ENCODE results near the gene IGF2BP2. TPM values are rescaled to one million over a fixed set of nuclear protein-coding genes. Genes with fewer than 3 reads are reported as not detected.

Gene IGF2BP2
- total RNA-seq, 1 donor from 2014 or later, result 48.5 TPM

DNA sequence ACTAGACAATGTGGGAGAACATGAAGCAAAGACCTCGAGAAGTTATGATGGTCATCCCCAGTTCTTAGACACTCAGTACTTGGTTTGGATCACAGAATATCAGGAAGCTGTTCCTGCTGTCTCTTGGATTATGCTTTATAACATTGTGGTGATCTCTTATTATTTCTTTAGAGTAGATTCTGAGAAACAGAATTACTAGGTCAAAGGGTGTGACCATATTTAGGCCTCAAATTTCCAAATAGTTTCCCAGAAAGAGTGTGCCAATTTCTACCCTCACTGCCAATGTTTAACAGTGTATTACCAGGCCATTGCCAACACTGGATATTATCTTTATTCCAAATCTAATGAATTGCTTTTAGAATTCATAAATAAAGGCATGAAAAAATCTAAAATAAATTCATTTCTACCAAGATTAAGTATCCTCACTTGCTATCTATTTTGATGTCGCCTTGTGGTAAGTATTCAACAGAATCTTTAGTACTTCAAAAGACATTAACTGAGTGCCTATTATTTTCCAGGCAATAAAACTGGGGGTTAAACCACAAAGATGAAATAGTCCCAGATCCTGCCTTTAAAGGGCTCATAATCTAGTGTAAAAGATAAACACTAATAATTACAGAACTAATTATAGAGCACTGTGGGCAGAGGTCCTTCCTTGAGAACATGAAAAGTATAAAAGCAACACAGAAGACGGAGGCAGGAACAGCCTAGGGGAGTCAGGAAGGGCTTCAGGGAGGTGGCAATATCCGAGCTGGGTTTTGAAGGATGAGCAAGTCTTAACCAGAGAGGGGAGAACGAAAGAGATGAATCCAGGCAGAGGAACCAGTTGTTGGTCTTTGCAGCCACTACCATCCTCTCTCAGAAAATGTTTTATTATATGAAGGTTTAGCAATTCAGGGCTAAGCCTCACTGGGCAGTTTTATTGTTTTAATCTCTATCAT lies 86.8 kb downstream of the IGF2BP2 start:
- DNase-seq (ENCODE audit: low read depth), result no peak

DNA sequence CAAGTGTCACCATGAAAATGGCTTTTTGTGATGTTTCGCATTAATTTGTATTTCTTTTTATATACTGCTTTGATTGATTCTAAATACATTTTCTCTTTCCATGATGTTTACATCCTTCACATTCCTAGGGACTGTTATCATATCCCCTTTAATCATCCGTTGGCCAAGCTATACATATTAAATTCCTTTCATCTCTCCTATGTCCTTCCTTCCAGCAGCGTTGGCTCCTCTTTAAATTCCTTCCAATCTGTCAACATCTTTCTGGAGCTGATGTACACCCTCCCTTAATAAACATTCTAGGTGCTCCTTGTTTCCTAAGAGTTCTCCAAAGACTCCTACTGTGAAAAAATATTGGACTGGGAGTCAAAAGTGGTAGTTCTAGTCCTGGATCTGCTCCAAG lies 87.8 kb downstream of the IGF2BP2 start:
- no peak for DNase-seq (ENCODE audit: low read depth)

DNA sequence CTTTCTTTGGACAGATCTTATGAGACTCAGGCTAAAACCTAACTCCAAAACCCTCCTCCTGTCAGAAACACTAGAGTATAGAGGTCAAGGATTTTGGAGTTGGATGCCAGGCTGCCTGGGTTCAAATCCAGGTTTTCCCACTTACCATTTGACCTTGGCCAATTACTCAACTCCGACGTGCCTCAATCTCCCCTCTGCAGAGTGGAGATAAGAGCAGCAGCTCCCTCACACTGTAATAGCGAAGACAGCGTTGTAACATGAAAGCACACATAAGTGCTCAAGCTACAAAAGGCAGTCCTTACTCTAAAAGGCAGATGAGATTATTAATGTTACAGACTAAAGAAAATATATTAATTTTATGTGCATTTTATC lies 90.1 kb downstream of the IGF2BP2 start:
- DNase-seq (ENCODE audit: low read depth), result no peak

DNA sequence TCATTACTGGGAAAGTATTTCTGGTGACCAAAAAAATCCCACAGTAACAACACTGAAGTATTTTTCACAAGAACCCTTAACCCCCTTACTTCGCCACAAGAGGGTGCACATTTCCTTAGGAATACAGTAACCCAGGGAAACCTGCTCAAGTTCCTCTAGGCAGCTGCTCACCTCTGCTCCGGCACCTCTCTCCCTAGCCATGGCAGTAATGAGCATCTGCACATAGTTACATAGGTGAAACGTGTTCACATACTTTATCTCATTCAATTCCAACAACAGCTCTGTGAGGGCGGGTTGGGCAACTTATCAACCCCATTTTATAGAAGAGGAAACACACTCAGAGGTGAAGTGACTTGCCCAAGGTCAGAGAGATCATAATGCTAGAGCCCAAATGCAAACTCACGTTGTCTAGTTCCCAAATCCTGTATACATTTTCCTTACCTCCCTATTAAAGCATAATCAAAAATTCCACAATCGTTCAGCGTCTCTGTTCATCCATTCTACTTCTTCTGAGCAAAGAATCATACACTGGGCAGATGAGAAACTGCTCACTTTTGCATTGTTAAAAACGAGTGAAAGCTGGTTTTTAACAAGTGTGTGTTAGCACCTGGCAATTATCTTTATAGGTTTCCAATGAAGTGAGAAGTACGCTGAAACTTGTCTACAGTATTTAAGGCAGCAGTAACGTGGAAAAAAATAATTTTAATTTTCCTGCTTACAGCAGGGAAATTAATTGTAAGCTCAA lies 90.7 kb downstream of the IGF2BP2 start:
- peak; percentile 74 for DNase-seq (ENCODE audit: low read depth)

DNA sequence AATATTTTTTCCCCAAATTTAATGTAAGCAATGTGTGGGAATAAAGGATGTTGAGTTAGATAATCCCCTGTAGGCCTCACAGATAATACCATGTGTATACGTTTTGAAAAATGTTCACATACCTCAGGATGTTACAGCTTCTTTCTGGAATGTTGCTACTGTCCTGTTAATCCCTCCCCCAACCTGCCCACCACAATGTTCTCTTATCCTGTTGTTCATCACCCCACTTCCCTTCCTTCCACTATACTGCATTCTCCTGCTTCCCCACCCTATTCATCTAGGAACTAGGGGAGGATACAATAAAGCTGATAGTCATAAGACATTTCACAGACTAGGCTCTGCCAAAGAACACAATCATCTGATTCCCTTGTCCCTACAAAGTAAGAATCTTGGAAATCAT lies 92.1 kb downstream of the IGF2BP2 start:
- no peak for DNase-seq (ENCODE audit: low read depth)

DNA sequence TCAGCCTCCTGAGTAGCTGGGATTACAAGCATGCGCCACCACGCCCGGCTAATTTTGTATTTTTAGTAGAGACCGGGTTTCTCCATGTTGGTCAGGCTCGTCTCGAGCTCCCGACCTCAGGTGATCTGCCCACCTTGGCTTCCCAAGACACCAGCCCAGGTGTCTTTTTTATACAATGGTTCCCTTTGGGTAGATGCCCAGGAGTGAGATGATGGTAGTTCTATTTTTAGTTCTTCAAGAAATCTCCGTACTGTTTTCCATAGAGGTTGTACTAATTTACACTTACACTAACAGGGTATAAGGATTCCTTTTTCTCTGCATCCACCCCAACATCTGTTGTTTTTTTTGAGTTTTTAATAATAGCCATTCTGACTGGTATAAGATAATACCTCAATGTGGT lies 94.3 kb downstream of the IGF2BP2 start:
- DNase-seq (ENCODE audit: low read depth), result no peak

DNA sequence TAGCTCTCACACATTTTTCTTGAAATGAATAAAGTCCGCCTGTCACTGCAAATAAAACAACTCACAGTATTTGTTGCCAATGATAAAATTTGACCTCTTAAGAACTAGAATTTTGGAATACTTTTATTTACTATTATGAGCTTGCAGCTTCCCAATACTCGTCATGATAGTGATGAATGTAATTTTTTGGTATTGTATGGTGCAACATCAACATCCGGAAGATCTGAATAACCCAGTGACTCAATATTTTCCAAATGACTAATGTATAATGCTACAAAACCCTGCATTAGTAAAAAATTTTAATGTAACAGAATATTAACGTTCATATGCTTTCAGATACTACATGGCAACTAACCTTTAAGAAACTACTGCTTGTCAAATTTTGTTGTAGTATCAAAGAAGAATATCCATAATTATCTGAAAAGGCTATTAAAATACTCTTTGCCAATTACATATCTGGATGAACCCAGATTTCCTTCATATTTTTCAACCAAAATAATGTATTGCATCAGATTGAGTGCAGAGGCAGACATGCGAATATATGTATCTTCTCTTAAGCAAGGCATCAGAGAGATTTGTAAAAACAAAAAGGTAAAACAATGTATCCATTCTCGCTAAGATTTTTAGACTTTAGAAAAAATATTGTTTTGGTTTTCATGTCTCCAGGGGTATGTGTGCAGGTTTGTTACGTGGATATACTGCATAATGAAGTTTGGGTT lies 95.3 kb downstream of the IGF2BP2 start:
- no peak for DNase-seq (ENCODE audit: low read depth)

DNA sequence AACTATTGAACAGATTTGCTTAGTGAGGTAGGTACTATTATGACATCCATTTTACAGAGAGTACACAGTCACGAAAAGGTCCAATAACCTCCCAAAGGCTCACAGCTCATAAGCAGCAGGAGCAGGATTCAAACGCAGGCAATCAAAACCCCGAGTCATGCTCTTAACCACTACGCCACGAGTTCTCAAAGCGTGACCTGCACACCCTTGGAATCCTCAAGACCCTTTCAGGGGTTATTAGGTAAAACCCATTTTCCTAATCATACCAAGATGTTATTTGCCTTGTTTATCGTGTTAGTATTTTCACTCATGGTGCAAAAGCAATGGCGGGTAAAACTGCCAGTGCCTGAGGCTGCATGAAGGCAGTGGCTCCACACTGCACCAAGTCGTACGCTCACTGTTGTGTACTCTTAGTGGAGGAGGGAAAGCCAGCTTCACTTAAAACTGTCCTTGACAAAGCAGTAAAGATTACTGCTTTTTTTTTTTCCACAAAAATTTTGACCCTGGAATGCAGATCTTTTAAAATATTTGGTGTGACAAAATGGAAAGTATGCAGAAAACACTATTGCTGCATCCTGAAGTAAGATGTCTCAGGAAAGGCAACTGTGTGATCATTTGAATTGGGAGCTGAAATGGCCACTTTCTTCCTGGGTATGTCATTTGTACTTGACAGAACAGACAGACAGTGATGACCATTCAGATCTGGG lies 96.1 kb downstream of the IGF2BP2 start:
- DNase-seq (ENCODE audit: low read depth), result no peak

DNA sequence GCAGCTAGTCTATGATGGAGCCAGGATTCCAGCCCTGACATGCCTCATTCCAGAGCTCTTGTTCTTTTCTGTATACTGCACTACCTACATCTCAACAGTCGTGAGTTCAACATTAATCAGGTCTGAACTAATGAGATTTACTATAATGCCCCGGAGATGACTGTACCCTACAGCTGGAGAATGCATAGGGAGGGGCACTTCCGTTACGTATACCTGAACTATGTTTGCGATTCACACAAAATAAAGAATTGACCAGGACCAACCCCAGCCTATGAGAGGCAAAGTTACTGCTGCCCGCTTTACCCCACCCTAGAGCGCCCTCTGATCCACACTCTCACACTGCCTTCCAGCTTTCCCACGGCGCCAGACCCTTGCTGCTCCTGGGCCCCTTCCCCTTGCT lies 97.0 kb downstream of the IGF2BP2 start:
- no peak for DNase-seq (ENCODE audit: low read depth)

DNA sequence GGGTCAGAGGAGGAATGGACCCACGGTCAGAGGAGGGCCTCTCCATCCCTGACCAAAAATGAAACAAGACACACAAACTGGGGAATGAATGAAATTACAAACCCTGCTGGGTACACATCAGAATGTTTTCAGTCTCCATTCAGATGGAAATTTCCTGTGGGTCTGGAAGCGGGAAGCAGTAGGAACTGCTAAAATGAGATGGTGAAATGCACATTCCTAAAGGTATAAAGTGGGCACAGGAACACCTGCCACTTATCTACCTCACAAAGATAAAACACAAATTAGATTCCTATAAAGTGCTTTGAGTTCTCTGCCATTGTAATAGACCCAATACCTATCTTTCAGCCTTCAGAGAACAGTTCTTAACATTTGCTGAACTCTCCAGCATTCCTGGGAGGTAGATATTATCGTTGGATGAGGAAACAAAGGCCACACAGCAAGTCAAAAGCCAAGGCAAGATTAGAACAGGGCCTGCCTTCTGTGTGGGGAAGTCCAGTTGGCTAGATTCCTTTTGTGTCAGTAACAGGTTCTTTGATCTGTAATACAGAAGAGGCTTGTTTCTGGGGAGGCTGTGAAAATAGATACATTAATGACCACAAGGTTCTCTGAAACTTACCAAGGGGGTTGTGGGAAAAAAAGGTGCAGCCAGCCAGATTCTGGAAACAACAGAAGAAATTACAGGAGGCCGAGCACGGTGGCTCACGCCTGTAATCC lies 98.4 kb downstream of the IGF2BP2 start:
- DNase-seq (ENCODE audit: low read depth), result no peak

DNA sequence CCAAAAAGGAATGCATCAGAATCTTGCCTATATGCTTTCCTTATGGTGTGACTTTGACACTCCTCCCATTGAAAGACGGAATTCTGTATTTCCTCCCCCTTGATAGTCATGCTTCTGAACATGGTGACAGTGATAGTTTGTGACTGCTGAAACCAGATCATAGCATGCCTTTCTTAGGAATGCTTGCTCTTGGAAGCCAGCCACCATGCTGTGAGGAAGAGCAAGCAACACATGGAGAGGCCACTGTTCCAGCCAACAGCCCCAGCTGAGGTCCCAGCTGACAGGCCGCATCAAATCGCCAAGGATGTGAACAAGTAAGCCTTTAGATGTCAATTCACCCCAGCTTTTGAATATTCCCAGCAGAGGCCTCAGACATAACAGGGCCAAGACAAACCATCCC lies 100.1 kb downstream of the IGF2BP2 start:
- DNase-seq (ENCODE audit: low read depth), result peak; percentile 90

DNA sequence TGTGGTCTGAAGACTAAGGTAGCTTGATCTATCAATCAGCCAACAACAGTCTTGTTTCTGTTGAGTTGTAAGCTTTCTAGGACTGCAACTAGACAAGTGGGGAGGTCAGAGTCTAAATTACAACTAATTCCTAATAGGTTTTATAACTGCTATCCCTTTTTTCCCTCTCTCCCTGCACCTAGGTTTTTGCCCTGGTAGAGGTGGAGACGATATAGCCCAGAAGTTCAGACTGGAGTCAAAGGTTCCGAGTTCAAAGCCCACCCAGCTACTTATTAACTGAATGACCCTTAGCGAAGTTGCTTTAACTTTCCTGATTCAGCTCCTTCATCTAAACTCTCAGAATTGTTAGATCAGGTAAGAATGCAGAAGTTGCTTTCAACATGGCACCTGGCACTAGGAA lies 100.6 kb downstream of the IGF2BP2 start:
- DNase-seq (ENCODE audit: low read depth), result no peak

DNA sequence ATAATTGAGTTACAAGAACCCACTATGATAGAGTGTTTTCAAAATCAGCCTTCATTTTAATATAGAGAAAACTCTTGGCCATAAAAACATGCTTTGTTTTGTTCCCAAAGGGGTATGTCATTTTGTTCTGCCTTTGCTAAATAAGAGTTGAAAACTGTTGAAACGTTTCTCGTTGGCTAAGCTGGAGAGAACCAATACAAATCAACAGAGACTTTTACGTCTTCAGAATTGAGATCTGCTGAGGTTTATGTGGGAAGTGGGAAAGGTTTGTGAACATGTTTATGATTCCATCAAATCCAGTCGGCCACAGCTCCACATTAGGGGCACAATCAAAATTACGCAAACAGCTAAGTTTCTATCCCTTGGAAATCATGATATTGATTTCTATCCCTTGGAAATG lies 102.0 kb downstream of the IGF2BP2 start:
- no peak for DNase-seq (ENCODE audit: low read depth)

DNA sequence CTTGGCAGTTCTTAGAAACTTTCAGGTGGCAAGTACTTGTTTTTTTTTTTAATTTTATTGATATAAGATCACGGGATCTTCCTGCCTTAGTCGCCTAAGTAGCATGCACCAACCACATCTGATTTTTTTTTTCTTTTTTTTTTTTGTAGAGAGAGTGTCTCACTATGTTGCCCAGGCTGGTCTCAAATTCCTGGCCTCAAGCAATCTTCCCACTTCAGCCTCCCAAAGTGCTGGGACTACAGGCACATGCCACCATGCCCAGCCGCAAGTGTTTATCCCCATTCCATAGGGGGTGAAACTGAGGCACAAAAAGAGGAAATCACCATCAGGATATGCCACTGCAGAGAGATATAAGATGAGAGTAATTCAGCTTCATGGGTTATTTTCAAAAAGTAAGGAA lies 102.9 kb downstream of the IGF2BP2 start:
- no peak for DNase-seq (ENCODE audit: low read depth)

DNA sequence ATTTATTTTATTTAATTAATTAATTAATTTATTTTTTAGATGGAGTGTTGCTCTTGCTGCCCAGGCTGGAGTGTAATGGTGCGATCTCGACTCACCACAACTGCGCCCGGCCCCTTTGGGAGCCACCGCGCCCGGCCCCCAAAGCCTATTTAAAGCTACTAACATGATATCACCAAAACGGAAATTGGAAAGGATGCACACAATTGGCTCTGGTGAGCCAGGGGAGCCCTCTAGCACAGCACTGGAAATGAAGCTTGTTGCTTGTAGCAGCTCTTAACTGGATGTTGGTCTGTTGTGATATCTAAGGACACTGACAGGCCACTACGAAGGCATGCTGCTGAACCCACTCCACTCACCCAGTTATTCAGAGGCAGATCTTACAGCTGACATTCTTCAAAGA lies 104.5 kb downstream of the IGF2BP2 start:
- DNase-seq (ENCODE audit: low read depth), result no peak

DNA sequence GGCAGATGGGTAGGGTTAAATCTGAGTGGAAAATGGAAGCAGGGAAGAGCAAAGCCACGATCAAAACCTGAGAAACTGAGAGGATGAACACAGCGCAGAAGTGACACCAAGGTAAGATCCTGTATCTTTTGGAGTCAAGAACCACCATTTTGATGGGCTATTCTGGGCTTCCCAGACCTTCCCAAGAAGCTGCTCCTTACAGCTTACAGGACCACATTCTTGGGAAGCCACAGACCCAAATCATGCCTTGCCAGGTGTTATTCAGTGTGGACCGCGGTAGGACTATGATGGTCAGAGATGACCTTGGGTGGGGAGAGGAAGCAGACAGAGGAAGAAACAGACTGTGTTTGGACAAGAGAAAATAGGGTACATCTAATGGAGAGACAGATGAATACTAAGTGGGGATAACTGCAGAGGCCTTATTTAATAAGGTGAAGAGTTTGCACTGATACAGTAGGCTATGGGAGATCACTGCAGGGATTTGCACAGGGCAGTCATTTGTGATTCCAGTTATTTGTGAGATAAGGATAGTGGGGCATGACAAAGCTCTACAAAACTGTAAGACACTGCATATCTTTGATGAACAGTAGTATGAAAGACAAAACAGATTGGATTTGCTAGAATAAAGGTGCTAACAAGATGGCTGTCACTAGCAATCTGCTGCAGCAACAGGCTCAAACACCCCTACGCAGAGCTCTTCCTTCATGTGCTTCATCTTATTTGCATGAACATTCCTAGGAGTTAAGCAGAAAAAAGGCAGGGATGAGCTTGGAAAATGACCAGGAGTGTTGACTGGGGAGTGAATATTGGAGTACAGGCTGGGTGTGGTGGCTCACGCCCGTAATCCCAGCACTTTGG lies 105.9 kb downstream of the IGF2BP2 start:
- no peak for DNase-seq (ENCODE audit: low read depth)

DNA sequence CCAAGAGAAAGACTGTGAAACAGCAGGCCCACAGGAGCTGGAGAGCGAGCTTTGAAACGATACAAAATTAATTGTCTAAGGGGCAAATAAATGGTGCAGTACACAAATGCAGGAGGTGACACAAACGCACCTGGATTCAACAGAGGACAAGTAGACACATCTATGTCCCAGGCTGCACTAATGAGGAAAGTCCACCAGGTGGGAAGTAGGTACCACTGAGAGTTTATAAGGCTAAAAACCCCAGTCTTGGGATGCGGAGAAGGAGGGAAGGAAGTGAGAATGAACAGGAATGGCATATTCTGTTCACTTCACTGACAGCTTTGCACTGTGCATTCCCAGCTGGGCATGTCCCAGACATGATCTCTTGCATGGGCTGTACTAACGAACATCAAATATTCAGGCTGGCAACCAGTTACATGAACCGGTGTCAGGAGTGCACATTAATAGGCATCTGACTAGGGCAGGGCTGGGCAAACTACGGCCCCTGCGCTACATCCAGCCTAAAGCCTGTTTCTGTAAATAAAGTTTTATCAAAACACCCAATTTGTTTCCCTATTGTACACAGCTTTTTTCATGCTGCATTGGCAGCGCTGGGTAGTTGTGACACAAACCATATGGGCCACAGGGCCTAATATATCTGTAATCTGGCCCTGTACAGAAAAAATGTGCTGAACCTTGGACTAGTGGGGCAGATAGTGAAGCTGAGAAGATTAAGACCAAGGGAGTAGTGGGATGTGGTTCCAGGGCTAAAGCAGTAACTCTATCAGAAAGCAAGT lies 107.0 kb downstream of the IGF2BP2 start:
- DNase-seq (ENCODE audit: low read depth), result peak; percentile 41

DNA sequence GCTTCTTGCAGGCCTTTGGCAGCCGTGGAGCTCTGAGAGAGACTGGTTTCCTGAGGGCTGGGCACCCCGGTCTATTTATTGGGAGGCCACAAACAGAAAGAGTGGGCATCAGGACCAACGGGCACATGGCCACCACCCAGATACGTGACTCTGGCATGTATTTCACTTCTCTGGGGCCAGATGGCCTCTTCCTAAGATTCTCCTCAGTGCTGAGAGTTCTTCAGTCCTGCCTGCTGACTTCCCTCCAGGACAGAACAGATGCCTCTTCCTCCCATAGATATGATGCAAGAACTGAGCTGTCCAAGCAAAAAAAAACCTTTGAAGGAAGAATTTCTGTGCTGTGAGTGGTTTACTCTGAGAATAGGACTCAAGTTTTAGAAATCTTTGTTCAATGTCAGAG lies 107.7 kb downstream of the IGF2BP2 start:
- peak; percentile 86 for DNase-seq (ENCODE audit: low read depth)
